Bronchial epithelial cell (primary cell): Measurements from ENCODE around the gene IFNGR1. TPM values are rescaled to one million over a fixed set of nuclear protein-coding genes. Genes with fewer than 3 reads are reported as not detected.

ENCODE experiments used
- DNase-seq: peaks from one replicate; pipeline ENCODE4 v3.0.0-alpha.2; 2010; ENCODE audit warnings: low read depth
- FAIRE-seq: peaks from 2 replicates; lab custom pipeline; 2011; peaks lifted over from hg19 to GRCh38; lab: Jason Lieb, UNC
- H3K27me3 ChIP-seq: 2 replicates; pipeline ENCODE4 v1.5.1; 2011; ENCODE audit warnings: low read length; ENCODE audit not compliant: control insufficient read depth, insufficient read depth
- H3K36me3 ChIP-seq: 2 replicates; pipeline ENCODE4 v1.5.1; 2011; ENCODE audit warnings: low read length; ENCODE audit not compliant: control insufficient read depth, insufficient read depth
- H3K4me3 ChIP-seq: 2 replicates; pipeline ENCODE4 v1.5.1; 2011; ENCODE audit warnings: mild to moderate bottlenecking, low read depth, low read length, control low read depth
- CTCF ChIP-seq: IDR thresholded peaks from 2 replicates; pipeline ENCODE4 v1.5.1; 2011; ENCODE audit warnings: mild to moderate bottlenecking, moderate library complexity, low read length, control low read depth, inconsistent platforms; ENCODE audit not compliant: insufficient read depth, severe bottlenecking
- total RNA-seq: library from RNA; depleted of rRNA; stranded (reverse); fragments of >200 nt; gene quantifications from 2 replicates; pipeline ENCODE4 v1.2.1, GENCODE V29; 2014

IFNGR1 gene
- total RNA-seq, 1 donor from 2014 or later, result 83.5 TPM

- no peak for TF ChIP-seq CTCF
- no peak overlapping the region for H3K4me3 ChIP-seq
- no peak for DNase-seq
- H3K27me3 ChIP-seq, result no peaks in the 10 kb centered on the region
- FAIRE-seq, result no peak
- no peaks in the 10 kb centered on the region for H3K36me3 ChIP-seq
Observed at GRCh38 chr6:137172734-137173431, 46.3 kb downstream of the IFNGR1 start.

- no peak for FAIRE-seq
- DNase-seq, result no peak
- Histone ChIP-seq H3K36me3 (no peaks in the 10 kb centered on the region), H3K27me3 (no peaks in the 10 kb centered on the region), H3K4me3 (no peak overlapping the region)
- no peak for TF ChIP-seq CTCF
Observed at GRCh38 chr6:137171824-137172733, 47.1 kb downstream of the IFNGR1 start.

- no peak for DNase-seq
- H3K27me3 ChIP-seq, result no peaks in the 10 kb centered on the region
- H3K36me3 ChIP-seq, result no peaks in the 10 kb centered on the region
- no peak for TF ChIP-seq CTCF
- H3K4me3 ChIP-seq, result no peak overlapping the region
- FAIRE-seq, result no peak
Observed at GRCh38 chr6:137171053-137171374, 48.2 kb downstream of the IFNGR1 start.

- Histone ChIP-seq H3K36me3 (no peaks in the 10 kb centered on the region), H3K27me3 (no peaks in the 10 kb centered on the region), H3K4me3 (no peak overlapping the region)
- DNase-seq (no peak), FAIRE-seq (no peak)
- TF ChIP-seq CTCF, result no peak
Observed at GRCh38 chr6:137170266-137171052, 48.7 kb downstream of the IFNGR1 start.

- no peak for TF ChIP-seq CTCF
- FAIRE-seq, result peak; percentile 50
Observed at GRCh38 chr6:137167702-137168377, 51.3 kb downstream of the IFNGR1 start.

More at GRCh38 chr6:137167702-137168377, 51.3 kb downstream of the IFNGR1 start:
- no peaks in the 10 kb centered on the region for H3K36me3 ChIP-seq
- no peaks in the 10 kb centered on the region for H3K27me3 ChIP-seq
- H3K4me3 ChIP-seq, result no peak overlapping the region
- DNase-seq, result no peak
